HCT116 (cell line): ENCODE data around the gene NHLRC3. TPM values are rescaled to one million over a fixed set of nuclear protein-coding genes. Genes with fewer than 3 reads are reported as not detected.

Source experiments
- total RNA-seq: library from RNA; stranded (reverse); gene quantifications from one replicate; pipeline ENCODE4 v1.2.1, GENCODE V29; 2021; ENCODE audit not compliant: unreplicated experiment

NHLRC3 gene
- total RNA-seq, 1 experiment from 2014 or later, result 7.2 TPM

Other genes starting within 250 kb of the NHLRC3 start
- gene STOML3, start 47.6 kb upstream of the NHLRC3 start, total RNA-seq, result not detected
- gene PROSER1, start 367 bp upstream of the NHLRC3 start, total RNA-seq, result 33.5 TPM